Ovary (tissue), 9 donors: ENCODE measurements around the gene KLHL17. TPM values are rescaled to one million over a fixed set of nuclear protein-coding genes. Genes with fewer than 3 reads are reported as not detected.

ENCODE experiments used
- DNase-seq, 5 donors: peaks; one replicate each; pipeline ENCODE4 v3.0.0-alpha.2; 2019 to 2020
- H3K27ac ChIP-seq, 2 donors: fragments of 200-600 bp; one replicate each; pipeline versions ENCODE4 v1.5.1 to v1.8.0; 2019 to 2022
- H3K27me3 ChIP-seq: fragments of 200-600 bp; one replicate; pipeline ENCODE4 v1.8.0; 2022
- H3K36me3 ChIP-seq: fragments of 200-600 bp; sonication (generic); one replicate; pipeline ENCODE4 v1.5.1; 2019
- H3K4me1 ChIP-seq: one replicate; pipeline ENCODE4 v1.8.1; 2013; ENCODE audit warnings: mild to moderate bottlenecking, moderate library complexity; ENCODE audit not compliant: insufficient read depth
- H3K4me3 ChIP-seq: fragments of 200-600 bp; sonication (generic); one replicate; pipeline ENCODE4 v1.5.1; 2017
- H3K9me3 ChIP-seq, 2 donors: fragments of 200-600 bp in 1 of 2; sonication (generic) in 1 of 2; one replicate each; pipeline versions ENCODE4 v1.5.1 to v1.8.1; 2013 to 2019; ENCODE audit warnings: mild to moderate bottlenecking in 1 of 2, moderate library complexity in 1 of 2
- EP300 ChIP-seq: sonication (generic); formaldehyde crosslinking; IDR thresholded peaks from one replicate; pipeline ENCODE4 v1.6.1; 2017; ENCODE audit warnings: antibody characterized with exemption
- POLR2A ChIP-seq: fragments of 450-650 bp; IDR thresholded peaks from one replicate; pipeline ENCODE4 v1.6.1; 2017; ENCODE audit warnings: antibody characterized with exemption, mild to moderate bottlenecking, moderate library complexity
- WGBS, 3 donors: extraction: QIAGEN DNeasy Blood & Tissue Kit in 1 of 3; methylation state at CpG; one replicate each; pipeline versions ENCODE4 v1.1.5 to v1.1.7; 2013 to 2017; 5-methylcytosine and 5-hydroxymethylcytosine counted together
- intact Hi-C, 4 donors: fragments of 100-400 bp; cut with DNase I; formaldehyde crosslinking; loops; one replicate each; pipeline versions ENCODE4 v1.11.0 to v1.15.1; 2022 to 2023
- polyA plus RNA-seq, 2 donors: library from polyadenylated mRNA; stranded (reverse); fragments of 200-250 nt in 1 of 2; fragments of 350-450 nt in 1 of 2; fragmentation: Illumina TruSeq in 1 of 2; extraction: RNeasy Lipid Tissue Mini Kit (QIAGEN cat#74804) in 1 of 2; gene quantifications; one replicate each; pipeline ENCODE4 v1.2.3, GENCODE V29; 2013 to 2014
- total RNA-seq, 7 donors: library from RNA; depleted of rRNA in 2 of 7; stranded (reverse); fragments of >200 nt in 2 of 7; fragmentation: NEBNext Ultra II Directional in 3 of 7; extraction: Animal tissue kit (Norgen Biotek cat#: 25700) in 3 of 7; gene quantifications; one replicate each; pipeline versions ENCODE4 v1.1.0 to v1.2.4, GENCODE V29; 2016 to 2023
- TF ChIP-seq, protein P1 (sequence below), 3 donors: fragments of 450-650 bp in 2 of 3; fragments of 200-600 bp in 1 of 3; IDR thresholded peaks; one replicate each; pipeline versions ENCODE4 v1.5.1 to v1.8.0; 2016 to 2022; ENCODE audit warnings: antibody characterized with exemption in 3 of 3, mild to moderate bottlenecking in 1 of 3
- donor health status: DM: no; HTN: no; CAD: no; lungs with moderate emphysema.
- donor health status: DM: no; HTN: no; CAD: no.
- donor health status: Bipolar disorder and iron deficiency.
- donor health status: DM: yes; HTN: yes; CAD: no.
- donor health status: DM: no; HTN: no; CAD: no.
- donor health status: DM: yes; HTN: yes; CAD: no.

KLHL17 gene
- total and polyA plus RNA-seq, 9 donors, result 0.13 to 6.7 (median 2.1) TPM

GRCh38 chr1:958823-959730 lies 1.3 kb upstream of the KLHL17 start, which contains the start of gene NOC2L:
NOC2L (minus strand) TSS chr1:959256; CDS start chr1:959240, 16 bp downstream.
- H3K27me3 ChIP-seq, result no peaks in the 10 kb centered on the region
- H3K9me3 ChIP-seq, result no peaks in the 10 kb centered on the region
- intact Hi-C loops, result no loop called here
- no peaks in the 10 kb centered on the region for H3K36me3 ChIP-seq
- 3 to 4% (median 4%) methylated on average over 59 to 101 of the region's 101 CpGs for WGBS, 3 donors
- H3K4me3 ChIP-seq, result peak within 1 kb of the TSS; percentile 80
- H3K4me1 ChIP-seq, result peaks cover 15% of the 10 kb centered on the region
- DNase-seq, result peak; percentile 89 to 98 (median 94)
- no peak within 1 kb of the TSS for H3K27ac ChIP-seq
- TF ChIP-seq POLR2A, result peak; percentile 49
- TF ChIP-seq EP300, result no peak
- TF ChIP-seq, protein P1, sequence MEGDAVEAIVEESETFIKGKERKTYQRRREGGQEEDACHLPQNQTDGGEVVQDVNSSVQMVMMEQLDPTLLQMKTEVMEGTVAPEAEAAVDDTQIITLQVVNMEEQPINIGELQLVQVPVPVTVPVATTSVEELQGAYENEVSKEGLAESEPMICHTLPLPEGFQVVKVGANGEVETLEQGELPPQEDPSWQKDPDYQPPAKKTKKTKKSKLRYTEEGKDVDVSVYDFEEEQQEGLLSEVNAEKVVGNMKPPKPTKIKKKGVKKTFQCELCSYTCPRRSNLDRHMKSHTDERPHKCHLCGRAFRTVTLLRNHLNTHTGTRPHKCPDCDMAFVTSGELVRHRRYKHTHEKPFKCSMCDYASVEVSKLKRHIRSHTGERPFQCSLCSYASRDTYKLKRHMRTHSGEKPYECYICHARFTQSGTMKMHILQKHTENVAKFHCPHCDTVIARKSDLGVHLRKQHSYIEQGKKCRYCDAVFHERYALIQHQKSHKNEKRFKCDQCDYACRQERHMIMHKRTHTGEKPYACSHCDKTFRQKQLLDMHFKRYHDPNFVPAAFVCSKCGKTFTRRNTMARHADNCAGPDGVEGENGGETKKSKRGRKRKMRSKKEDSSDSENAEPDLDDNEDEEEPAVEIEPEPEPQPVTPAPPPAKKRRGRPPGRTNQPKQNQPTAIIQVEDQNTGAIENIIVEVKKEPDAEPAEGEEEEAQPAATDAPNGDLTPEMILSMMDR (IDR thresholded peaks at IDR 0.05), result no peak

DNA sequence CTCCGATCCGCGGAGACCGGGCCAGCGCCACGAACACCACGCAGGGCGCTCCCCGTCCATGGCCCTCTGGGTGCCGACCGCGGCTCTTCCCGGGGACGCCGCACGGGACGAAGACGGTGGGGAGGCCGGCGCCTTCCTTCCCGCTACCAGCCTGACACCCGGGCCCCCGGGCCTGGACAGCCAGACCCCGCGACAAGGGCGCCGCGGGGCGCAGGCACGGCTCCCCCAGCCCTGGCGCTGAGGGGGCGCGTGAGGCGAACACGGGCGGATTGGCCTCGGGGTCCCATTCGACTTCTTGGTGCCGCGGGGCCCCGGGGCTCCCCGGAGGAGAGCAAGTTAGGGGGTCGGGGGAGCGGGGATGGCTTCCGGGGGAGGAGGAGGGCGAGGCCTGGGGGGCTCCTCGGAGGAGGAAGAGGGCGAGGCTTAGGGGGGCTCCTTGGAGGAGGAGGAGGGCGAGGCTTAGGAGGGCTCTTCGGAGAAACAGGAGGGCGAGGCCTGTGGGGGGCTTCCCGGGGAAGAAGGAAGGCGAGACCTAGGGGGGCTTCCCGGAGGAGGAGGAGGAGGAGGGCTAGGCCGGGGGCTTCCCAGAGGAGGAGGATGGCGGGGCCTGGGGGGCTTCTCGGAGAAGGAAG lies 537 bp upstream of the KLHL17 start:
- Histone ChIP-seq H3K9me3 (no peaks in the 10 kb centered on the region), H3K4me1 (peaks cover 15% of the 10 kb centered on the region), H3K4me3 (peak overlapping the region; percentile 80), H3K27me3 (no peaks in the 10 kb centered on the region), H3K36me3 (no peaks in the 10 kb centered on the region), H3K27ac (no peak overlapping the region)
- 12 to 16% (median 14%) methylated on average over 38 to 56 of the region's 57 CpGs for WGBS, 3 donors
- intact Hi-C loops, result no loop called here
- peak in 1 of 5 donors; percentile 48 for DNase-seq
- no peak for TF ChIP-seq POLR2A
- TF ChIP-seq, protein P1 (IDR thresholded peaks at IDR 0.05), result no peak
- TF ChIP-seq EP300, result no peak

- peaks cover 15% of the 10 kb centered on the region for H3K4me1 ChIP-seq
- H3K27ac ChIP-seq, result no peak overlapping the region
- WGBS, 3 donors, result 26 to 52% (median 32%) methylated on average over 35 to 56 of the region's 56 CpGs
Observed at GRCh38 chr1:961132-961669, 817 bp downstream of the KLHL17 start.

More at GRCh38 chr1:961132-961669, 817 bp downstream of the KLHL17 start:
- Histone ChIP-seq H3K9me3 (no peaks in the 10 kb centered on the region), H3K27me3 (no peaks in the 10 kb centered on the region), H3K36me3 (no peaks in the 10 kb centered on the region), H3K4me3 (peak overlapping the region; percentile 80)
- no peak for DNase-seq
- intact Hi-C loops, result no loop called here
- TF ChIP-seq POLR2A (no peak), EP300 (no peak)
- TF ChIP-seq, protein P1 (IDR thresholded peaks at IDR 0.05), result no peak
